HCT116 (cell line): Measurements from ENCODE around the gene SLC27A5. TPM values are rescaled to one million over a fixed set of nuclear protein-coding genes. Genes with fewer than 3 reads are reported as not detected.
A peak's percentile ranks its signal among the peaks of the same experiment; 100 is the strongest.

ENCODE experiments used
- ATAC-seq: fragments of 200-7000 bp; cut with Tn5 transposase; 2 replicates; pipeline ENCODE4 v1.9.1; 2020; ENCODE audit warnings: mild to moderate bottlenecking, moderate library complexity
- BruUV-seq: library from RNA; stranded (reverse); fragments of 400-500 nt; replicated peaks from 2 replicates; lab custom pipeline; 2021; lab: Mats Ljungman, UMichigan
- CTCF ChIA-PET: fragments of 300-600 bp; sonication (Branson Sonifier 250); formaldehyde crosslinking; loops from one replicate; lab custom pipeline; 2021; ENCODE audit warnings: antibody characterized with exemption; lab: Charles Lee
- POLR2A ChIA-PET: fragments of 300-600, 350-600 bp; sonication (Branson Sonifier 250); formaldehyde crosslinking; loops from one replicate; lab custom pipeline; 2021; ENCODE audit warnings: antibody characterized with exemption; lab: Charles Lee
- RAD21 ChIA-PET, 2 experiments: fragments of 300-600 bp; sonication (Branson Sonifier 250); formaldehyde crosslinking; loops; one replicate each; lab custom pipeline; 2023; ENCODE audit warnings: low total read pairs in 2 of 2; ENCODE audit not compliant: uncharacterized antibody in 2 of 2, unreplicated experiment in 2 of 2, low non-redundant PET in 1 of 2; lab: Charles Lee
- DNase-seq: peaks from one replicate; pipeline ENCODE4 v3.0.0-alpha.2; 2010; ENCODE audit warnings: low read depth, low spot score
- H2AFZ ChIP-seq: fragments of 200-600 bp; shearing (Covaris generic), sonication (generic); 2 replicates; pipeline ENCODE4 v1.6.1; 2017; ENCODE audit warnings: low read depth, mixed run types, mixed read lengths, antibody characterized with exemption, low read length; ENCODE audit not compliant: poor library complexity, severe bottlenecking
- H3K27ac ChIP-seq: 2 replicates; pipeline ENCODE4 v1.5.1; 2012; ENCODE audit warnings: low read depth, low read length
- H3K27me3 ChIP-seq: fragments of 200-600 bp; sonication (generic); 2 replicates; pipeline ENCODE4 v1.6.1; 2016; ENCODE audit warnings: mixed run types, low read length, mixed read lengths; ENCODE audit not compliant: insufficient read depth
- H3K36me3 ChIP-seq, 2 experiments: fragments of 200-500 bp in 1 of 2; fragments of 200-600 bp in 1 of 2; sonication (Bioruptor generic) in 1 of 2; sonication (generic) in 1 of 2; 2 replicates each; pipeline versions ENCODE4 v1.5.1 to v1.6.1; 2014 to 2016; ENCODE audit warnings: low read length in 2 of 2, inconsistent platforms in 1 of 2, mixed read lengths in 1 of 2, mixed run types in 1 of 2; ENCODE audit not compliant: insufficient read depth in 2 of 2, control insufficient read depth in 1 of 2
- H3K4me1 ChIP-seq, 2 experiments: fragments of 200-600 bp in 1 of 2; sonication (generic) in 1 of 2; 2 replicates each; pipeline versions ENCODE4 v1.5.1 to v1.6.1; 2012 to 2017; ENCODE audit warnings: low read length in 2 of 2, inconsistent platforms in 1 of 2, mild to moderate bottlenecking in 1 of 2, mixed read lengths in 1 of 2, mixed run types in 1 of 2, moderate library complexity in 1 of 2; ENCODE audit not compliant: insufficient read depth in 2 of 2, control insufficient read depth in 1 of 2
- H3K4me2 ChIP-seq: fragments of 200-600 bp; sonication (generic); 2 replicates; pipeline ENCODE4 v1.6.1; 2017; ENCODE audit warnings: mixed run types, low read length, mixed read lengths
- H3K4me3 ChIP-seq, 2 experiments: fragments of 200-600 bp in 1 of 2; sonication (generic) in 1 of 2; replicated peaks in 1 of 2; 2 replicates each; pipeline ENCODE4 v1.5.1; 2011 to 2016; ENCODE audit warnings: low read length in 2 of 2, control low read depth in 1 of 2, low read depth in 1 of 2, mild to moderate bottlenecking in 1 of 2, mixed read lengths in 1 of 2, mixed run types in 1 of 2
- H3K79me2 ChIP-seq: fragments of 200-600 bp; sonication (generic); 2 replicates; pipeline ENCODE4 v1.6.1; 2017; ENCODE audit warnings: mild to moderate bottlenecking, mixed run types, low read length, moderate library complexity, mixed read lengths; ENCODE audit not compliant: insufficient read depth
- H3K9ac ChIP-seq: fragments of 200-600 bp; sonication (generic); 2 replicates; pipeline ENCODE4 v1.6.1; 2016; ENCODE audit warnings: low read length, mixed read lengths
- H3K9me2 ChIP-seq: fragments of 200-600 bp; sonication (generic), shearing (Covaris generic); 2 replicates; pipeline ENCODE4 v1.6.1; 2017; ENCODE audit warnings: mixed run types, mild to moderate bottlenecking, moderate library complexity; ENCODE audit not compliant: insufficient read depth
- H3K9me3 ChIP-seq, 2 experiments: fragments of 200-500 bp in 1 of 2; fragments of 200-600 bp in 1 of 2; sonication (Bioruptor generic) in 1 of 2; sonication (generic) in 1 of 2; 2 replicates each; pipeline ENCODE4 v1.6.1; 2014 to 2017; ENCODE audit warnings: low read length in 2 of 2, mixed read lengths in 2 of 2, inconsistent platforms in 1 of 2, low read depth in 1 of 2, mild to moderate bottlenecking in 1 of 2, mixed run types in 1 of 2, moderate library complexity in 1 of 2; ENCODE audit not compliant: control insufficient read depth in 1 of 2, insufficient read depth in 1 of 2
- H4K20me1 ChIP-seq: fragments of 200-600 bp; sonication (generic), shearing (Covaris generic); 2 replicates; pipeline ENCODE4 v1.6.1; 2017; ENCODE audit warnings: mixed run types, mild to moderate bottlenecking, moderate library complexity; ENCODE audit not compliant: insufficient read depth
- CEBPB ChIP-seq: IDR thresholded peaks from 2 replicates; pipeline ENCODE4 v1.6.1; 2012; ENCODE audit warnings: low read depth
- EZH2 ChIP-seq: fragments of 200-600 bp; sonication (generic); IDR thresholded peaks from 2 replicates; pipeline ENCODE4 v1.6.1; 2017; ENCODE audit warnings: antibody characterized with exemption, mixed run types
- FOSL1 ChIP-seq: IDR thresholded peaks from 2 replicates; pipeline ENCODE4 v1.6.1; 2012; ENCODE audit warnings: low read depth
- JUND ChIP-seq: IDR thresholded peaks from 2 replicates; pipeline ENCODE4 v1.6.1; 2012
- SIN3A ChIP-seq: IDR thresholded peaks from 2 replicates; pipeline ENCODE4 v1.6.1; 2012; ENCODE audit warnings: low read depth
- SRF ChIP-seq: IDR thresholded peaks from 2 replicates; pipeline ENCODE4 v1.6.1; 2012; ENCODE audit warnings: low read depth
- TCF7L2 ChIP-seq: IDR thresholded peaks from 2 replicates; pipeline ENCODE4 v1.7.0; 2011; ENCODE audit warnings: borderline replicate concordance, inconsistent platforms; ENCODE audit not compliant: insufficient read depth, insufficient read length; ENCODE audit errors: extremely low read depth
- YY1 ChIP-seq: IDR thresholded peaks from 2 replicates; pipeline ENCODE4 v1.6.1; 2011; ENCODE audit warnings: low read length, low read depth, moderate library complexity, mild to moderate bottlenecking; ENCODE audit not compliant: insufficient replicate concordance; ENCODE audit errors: extremely low read depth
- ZFX ChIP-seq: fragments of 450-650 bp; IDR thresholded peaks from 2 replicates; pipeline ENCODE4 v1.6.1; 2017
- intact Hi-C: fragments of 100-400 bp; cut with micrococcal nuclease; formaldehyde crosslinking; loops from 2 replicates; pipeline ENCODE4 v1.10.0; 2022
- total RNA-seq: library from RNA; stranded (reverse); gene quantifications from one replicate; pipeline ENCODE4 v1.2.1, GENCODE V29; 2021; ENCODE audit not compliant: unreplicated experiment
- TF ChIP-seq, protein P1 (sequence below): IDR thresholded peaks from 2 replicates; pipeline ENCODE4 v1.6.1; 2012; ENCODE audit warnings: low read depth

Gene SLC27A5
- total RNA-seq, 1 experiment from 2014 or later = 27.1 TPM

DNA sequence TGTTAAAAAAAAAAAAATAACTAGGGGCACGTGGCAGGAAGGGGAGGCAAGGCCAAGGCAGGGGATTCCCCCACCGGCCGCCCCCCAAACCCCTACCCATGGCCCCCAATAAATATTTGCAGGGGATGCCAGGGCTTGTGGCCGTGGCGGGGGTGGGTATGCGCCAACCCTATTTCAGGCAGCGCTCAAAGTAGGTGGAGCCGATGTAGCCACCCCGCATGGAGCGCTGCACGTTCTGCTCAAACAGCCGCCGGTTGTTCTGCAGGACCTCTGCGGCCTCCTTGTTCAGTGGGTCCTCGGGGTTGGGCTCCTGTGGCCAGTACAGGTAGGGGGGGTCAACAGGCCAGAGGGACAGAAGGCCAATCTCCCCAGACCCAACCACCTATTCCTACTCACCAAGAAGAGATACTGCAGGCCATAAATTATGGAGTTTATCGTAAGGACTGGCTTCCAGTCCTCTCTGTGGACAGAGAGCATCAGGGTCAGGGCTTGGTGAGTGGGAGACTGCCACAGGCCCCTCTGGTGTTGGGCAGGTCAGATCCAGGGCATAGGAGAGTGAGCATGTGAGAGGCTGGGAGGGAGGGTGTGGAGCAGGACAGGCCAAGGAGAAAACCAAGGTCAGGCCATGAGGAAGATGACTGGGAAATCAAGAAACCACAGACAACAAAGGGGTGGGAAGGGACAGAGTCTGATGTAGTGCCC is 44.3 kb upstream of the SLC27A5 start:
- no peaks in the 10 kb centered on the region for H3K9me3 ChIP-seq
- peaks cover 26 to 52% of the 10 kb centered on the region in 2 experiments for H3K4me1 ChIP-seq
- peaks cover 58% of the 10 kb centered on the region for H3K79me2 ChIP-seq
- no peaks in the 10 kb centered on the region for H3K27me3 ChIP-seq
- H2AFZ ChIP-seq = no peak overlapping the region
- CTCF ChIA-PET = interaction anchor here (2.4 kb wide), 1 partner anchor 36 kb away, joined by 20 read pairs; the partner anchor contains the start of gene ZBTB45
- peaks cover 13 to 26% of the 10 kb centered on the region in 2 experiments; a peak in 3 of 4 replicates for H3K36me3 ChIP-seq
- TF ChIP-seq SIN3A (no peak), JUND (no peak), EZH2 (no peak), YY1 (no peak), FOSL1 (no peak), CEBPB (no peak), SRF (no peak), ZFX (no peak), TCF7L2 (no peak)
- TF ChIP-seq, protein P1, sequence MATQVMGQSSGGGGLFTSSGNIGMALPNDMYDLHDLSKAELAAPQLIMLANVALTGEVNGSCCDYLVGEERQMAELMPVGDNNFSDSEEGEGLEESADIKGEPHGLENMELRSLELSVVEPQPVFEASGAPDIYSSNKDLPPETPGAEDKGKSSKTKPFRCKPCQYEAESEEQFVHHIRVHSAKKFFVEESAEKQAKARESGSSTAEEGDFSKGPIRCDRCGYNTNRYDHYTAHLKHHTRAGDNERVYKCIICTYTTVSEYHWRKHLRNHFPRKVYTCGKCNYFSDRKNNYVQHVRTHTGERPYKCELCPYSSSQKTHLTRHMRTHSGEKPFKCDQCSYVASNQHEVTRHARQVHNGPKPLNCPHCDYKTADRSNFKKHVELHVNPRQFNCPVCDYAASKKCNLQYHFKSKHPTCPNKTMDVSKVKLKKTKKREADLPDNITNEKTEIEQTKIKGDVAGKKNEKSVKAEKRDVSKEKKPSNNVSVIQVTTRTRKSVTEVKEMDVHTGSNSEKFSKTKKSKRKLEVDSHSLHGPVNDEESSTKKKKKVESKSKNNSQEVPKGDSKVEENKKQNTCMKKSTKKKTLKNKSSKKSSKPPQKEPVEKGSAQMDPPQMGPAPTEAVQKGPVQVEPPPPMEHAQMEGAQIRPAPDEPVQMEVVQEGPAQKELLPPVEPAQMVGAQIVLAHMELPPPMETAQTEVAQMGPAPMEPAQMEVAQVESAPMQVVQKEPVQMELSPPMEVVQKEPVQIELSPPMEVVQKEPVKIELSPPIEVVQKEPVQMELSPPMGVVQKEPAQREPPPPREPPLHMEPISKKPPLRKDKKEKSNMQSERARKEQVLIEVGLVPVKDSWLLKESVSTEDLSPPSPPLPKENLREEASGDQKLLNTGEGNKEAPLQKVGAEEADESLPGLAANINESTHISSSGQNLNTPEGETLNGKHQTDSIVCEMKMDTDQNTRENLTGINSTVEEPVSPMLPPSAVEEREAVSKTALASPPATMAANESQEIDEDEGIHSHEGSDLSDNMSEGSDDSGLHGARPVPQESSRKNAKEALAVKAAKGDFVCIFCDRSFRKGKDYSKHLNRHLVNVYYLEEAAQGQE = no peak
- ATAC-seq = no peak
- DNase-seq = no peak
- H3K9me2 ChIP-seq = no peaks in the 10 kb centered on the region
- no peaks in the 10 kb centered on the region; the same call in 1 of the 2 replicates for H4K20me1 ChIP-seq
- H3K27ac ChIP-seq = peak overlapping the region; percentile 98; the same call in 1 of the 2 replicates
- peak overlapping the region; percentile 94; the same call in 1 of the 2 replicates for H3K9ac ChIP-seq
- RAD21 ChIA-PET = interaction anchor here in 1 of 2 experiments (1.7 kb wide), 1 partner anchor 37 kb away, joined by 6 read pairs; the partner anchor contains the start of gene ZBTB45
- TSS peak; percentile 14 for BruUV-seq
- POLR2A ChIA-PET = interaction anchor here (1.2 to 3.3 kb wide), 5 partner anchors 9 to 36 kb away, joined by 3 to 33 read pairs (median 8); partner anchors contain the start of genes MZF1, TRIM28 and ZBTB45
- intact Hi-C loops = no loop called here
- peak overlapping the region; percentile 92 for H3K4me2 ChIP-seq
- peak overlapping the region; percentile 91 to 93; a peak in 2 of 4 replicates for H3K4me3 ChIP-seq
